ENCODE data around the gene SPATA1.

GRCh38 chr1:84480650-84481049 is 25.5 kb upstream of the SPATA1 start:
- no peak for TF ChIP-seq EZH2 (IDR thresholded peaks at IDR 0.05; ENCODE audit: low read length, missing control alignments)
- TF ChIP-seq CTCF (conservative IDR thresholded peaks at IDR 0.05 in 1 of 2, IDR thresholded peaks at IDR 0.05 in 1 of 2; ENCODE audit: low read depth in 1 of 2, low read length in 2 of 2): no peak

Measured in fibroblast of lung (primary cell).